ENCODE measurements around the gene TEAD1. TPM values are rescaled to one million over a fixed set of nuclear protein-coding genes. Genes with fewer than 3 reads are reported as not detected.

Gene TEAD1
- total and polyA plus RNA-seq, 8 donors, result 5.9 to 35.1 (median 22.0) TPM

- ATAC-seq (no peak), DNase-seq (no peak), FAIRE-seq (no peak)
- no peaks in the 10 kb centered on the region for H3K36me3 ChIP-seq
- no peaks in the 10 kb centered on the region for H3K27me3 ChIP-seq
- no peak overlapping the region for H3K4me3 ChIP-seq
- TF ChIP-seq CTCF (IDR thresholded peaks at IDR 0.05), result no peak
- H3K9me3 ChIP-seq, result no peaks in the 10 kb centered on the region
- intact Hi-C loops (cut with DNase I), result no loop called here
- no peak overlapping the region for H3K27ac ChIP-seq
- peaks cover 0 to 14% (median 0%) of the 10 kb centered on the region in 3 donors for H3K4me1 ChIP-seq
- 55 to 63% methylated on average over 3 of the region's 3 CpGs for WGBS, 2 donors
These were observed 79.8 kb downstream of the TEAD1 start for GRCh38 chr11:12754021-12754420.

DNA sequence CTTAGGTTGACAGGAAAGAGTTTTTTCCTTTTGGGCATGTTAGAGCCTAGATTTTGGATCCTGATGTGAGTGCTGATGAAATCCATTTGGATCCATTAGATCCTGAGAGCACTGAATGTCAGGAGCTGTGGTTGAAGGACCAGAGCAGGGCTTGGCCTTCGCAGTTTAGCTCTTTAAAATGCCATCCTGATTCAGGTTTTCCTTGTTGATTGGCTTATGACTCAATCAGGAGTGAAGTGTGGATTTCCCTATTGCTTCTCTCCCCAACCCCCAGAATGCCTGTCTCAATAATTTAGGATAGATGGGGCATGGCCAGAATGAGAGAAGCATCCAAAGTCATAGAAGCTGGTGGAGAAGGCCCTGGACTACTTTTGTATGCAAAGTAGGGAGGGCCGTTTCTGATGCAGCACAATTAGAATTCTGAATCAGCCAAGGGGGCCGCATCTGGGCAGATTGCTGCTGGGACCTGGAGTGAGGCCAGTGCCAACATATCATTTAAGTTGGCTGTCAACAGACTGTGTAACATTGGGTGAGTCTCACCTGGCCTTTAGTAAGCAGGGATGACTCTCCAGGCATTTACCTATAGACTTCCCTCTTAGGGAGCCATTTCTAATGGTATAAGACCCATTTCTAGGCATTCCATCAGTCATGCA is 80.5 kb downstream of the TEAD1 start:
- no peak for TF ChIP-seq CTCF (IDR thresholded peaks at IDR 0.05)
- H3K4me3 ChIP-seq, result no peak overlapping the region
- no peaks in the 10 kb centered on the region for H3K36me3 ChIP-seq
- no peaks in the 10 kb centered on the region for H3K27me3 ChIP-seq
- FAIRE-seq (no peak), DNase-seq (no peak), ATAC-seq (peak in 2 of 4 donors; percentile 15 to 35)
- WGBS, 2 donors, result 63 to 64% methylated on average over 3 of the region's 3 CpGs
- H3K4me1 ChIP-seq, result peaks cover 0 to 14% (median 0%) of the 10 kb centered on the region in 3 donors
- no peak overlapping the region for H3K27ac ChIP-seq
- intact Hi-C loops (cut with DNase I), result no loop called here
- no peaks in the 10 kb centered on the region for H3K9me3 ChIP-seq

GRCh38 chr11:12755510-12756453 is 81.6 kb downstream of the TEAD1 start:
- 75 to 76% methylated on average over 9 of the region's 9 CpGs for WGBS, 2 donors
- Histone ChIP-seq H3K4me1 (peaks cover 0 to 9% (median 0%) of the 10 kb centered on the region in 3 donors), H3K27ac (no peak overlapping the region), H3K9me3 (no peaks in the 10 kb centered on the region), H3K4me3 (no peak overlapping the region), H3K36me3 (no peaks in the 10 kb centered on the region), H3K27me3 (no peaks in the 10 kb centered on the region)
- no peak for ATAC-seq
- FAIRE-seq, result no peak
- intact Hi-C loops (cut with DNase I), result no loop called here
- DNase-seq, result no peak
- no peak for TF ChIP-seq CTCF (IDR thresholded peaks at IDR 0.05)

GRCh38 chr11:12756454-12756806 is 82.2 kb downstream of the TEAD1 start:
- no peak for DNase-seq
- WGBS, 2 donors, result 90 to 91% methylated on average over 1 of the region's 1 CpG
- intact Hi-C loops (cut with DNase I), result no loop called here

More at GRCh38 chr11:12756454-12756806, 82.2 kb downstream of the TEAD1 start:
- ATAC-seq, result no peak
- FAIRE-seq, result no peak
- no peak overlapping the region for H3K4me3 ChIP-seq
- H3K27me3 ChIP-seq, result no peaks in the 10 kb centered on the region
- peaks cover 0 to 9% (median 0%) of the 10 kb centered on the region in 3 donors for H3K4me1 ChIP-seq
- no peak for TF ChIP-seq CTCF (IDR thresholded peaks at IDR 0.05)
- no peaks in the 10 kb centered on the region for H3K36me3 ChIP-seq
- H3K9me3 ChIP-seq, result no peaks in the 10 kb centered on the region
- H3K27ac ChIP-seq, result no peak overlapping the region
